ENCODE results near the gene ECE1. TPM values are rescaled to one million over a fixed set of nuclear protein-coding genes. Genes with fewer than 3 reads are reported as not detected.

Gene ECE1
- total and polyA plus RNA-seq, 10 of the 15 experiments (the other 5 are each of a cell fraction or from before 2014, with no cell fraction given) = 0.97 to 81.0 (median 37.0) TPM

- TF ChIP-seq EGR1 (IDR thresholded peaks at IDR 0.05; ENCODE audit: borderline replicate concordance in 1 of 2, low read depth in 2 of 2, low read length in 2 of 2) = peak in 1 of 2 experiments; percentile 92; a peak in 2 of 3 replicates
- no peak for TF ChIP-seq WRNIP1 (IDR thresholded peaks at IDR 0.05; ENCODE audit: borderline replicate concordance, low read depth, low read length)
- TF ChIP-seq FOXM1 (IDR thresholded peaks at IDR 0.05; ENCODE audit: low read depth, low read length) = peak; percentile 62; the same call in 1 of the 2 replicates
- TF ChIP-seq RUNX3 (IDR thresholded peaks at IDR 0.05; ENCODE audit: low read length) = peak; percentile 89
- TF ChIP-seq RELB (IDR thresholded peaks at IDR 0.05; ENCODE audit: low read depth) = peak; percentile 82
- TF ChIP-seq MYB (IDR thresholded peaks at IDR 0.05; ENCODE audit: borderline replicate concordance, low read depth, low read length) = no peak
- peak; percentile 93 for TF ChIP-seq IKZF2 (IDR thresholded peaks at IDR 0.05)
- peak; percentile 95 for TF ChIP-seq DPF2 (IDR thresholded peaks at IDR 0.05)
- TF ChIP-seq RFX5 (IDR thresholded peaks at IDR 0.05; ENCODE audit: low read depth, low read length) = no peak
- TF ChIP-seq ZSCAN29 (IDR thresholded peaks at IDR 0.05) = no peak
- TF ChIP-seq TAF1 (IDR thresholded peaks at IDR 0.05; ENCODE audit: borderline replicate concordance, low read depth, low read length) = 0 out of 2 replicates have a peak, but pooled peaks have one; percentile 29
- peak; percentile 86 for TF ChIP-seq BCL3 (IDR thresholded peaks at IDR 0.05; ENCODE audit: borderline replicate concordance, insufficient read depth, low read depth, low read length, poor library complexity, severe bottlenecking)
- no peak for TF ChIP-seq HSF1 (IDR thresholded peaks at IDR 0.05; ENCODE audit: low read depth, low read length)
- no peak for TF ChIP-seq RELA (IDR thresholded peaks at IDR 0.05; ENCODE audit: borderline replicate concordance, partially characterized antibody)
- peak; percentile 79 for TF ChIP-seq JUNB (IDR thresholded peaks at IDR 0.05)
- peak; percentile 96 for TF ChIP-seq EED (IDR thresholded peaks at IDR 0.05; ENCODE audit: low read depth)
- TF ChIP-seq ATF2 (IDR thresholded peaks at IDR 0.05; ENCODE audit: low read length) = no peak
- TF ChIP-seq PRDM15 (CRISPR knock-in tag; IDR thresholded peaks at IDR 0.05) = no peak
- TF ChIP-seq MTA2 (IDR thresholded peaks at IDR 0.05; ENCODE audit: low read depth) = peak; percentile 67
- TF ChIP-seq MTA3 (IDR thresholded peaks at IDR 0.05; ENCODE audit: borderline replicate concordance, low read length) = no peak
- peak; percentile 97 for TF ChIP-seq IKZF1 (conservative IDR thresholded peaks at IDR 0.05)
Observed at GRCh38 chr1:21324368-21325141, 34.3 kb upstream of the ECE1 start (continued).

Measured in GM12878 (cell line).